IMR-90 (cell line): ENCODE measurements around the gene NOL4L. TPM values are rescaled to one million over a fixed set of nuclear protein-coding genes. Genes with fewer than 3 reads are reported as not detected.
A peak's percentile ranks its signal among the peaks of the same experiment; 100 is the strongest.

Experiments used
- ATAC-seq: fragments of 200-7000 bp; cut with Tn5 transposase; 2 replicates; pipeline ENCODE4 v1.9.1; 2020; ENCODE audit warnings: low read depth, mild to moderate bottlenecking, moderate library complexity
- BruUV-seq: library from RNA; stranded (reverse); fragments of 400-500 nt; replicated peaks from 2 replicates; lab custom pipeline; 2021; lab: Mats Ljungman, UMichigan
- CTCF ChIA-PET: fragments of 300-600 bp; formaldehyde crosslinking; extraction: SDS; loops from one replicate; lab custom pipeline; 2021; ENCODE audit warnings: antibody characterized with exemption; lab: Yijun Ruan, JAX
- POLR2A ChIA-PET: fragments of 300-600 bp; sonication (Branson Sonifier 250); formaldehyde crosslinking; loops from one replicate; lab custom pipeline; 2022; ENCODE audit warnings: antibody characterized with exemption; ENCODE audit not compliant: unreplicated experiment; lab: Charles Lee
- DNase-seq: peaks from one replicate; pipeline ENCODE4 v3.0.0; 2013
- H2AFZ ChIP-seq: replicated peaks from 2 replicates; pipeline ENCODE3; 2013; ENCODE audit warnings: low read length, mild to moderate bottlenecking; ENCODE audit not compliant: poor library complexity
- H2AK5ac ChIP-seq: 2 replicates; pipeline ENCODE4 v1.6.1; 2013; ENCODE audit warnings: low read depth, low read length, inconsistent platforms
- H2AK9ac ChIP-seq: replicated peaks from 2 replicates; pipeline ENCODE3; 2013; ENCODE audit warnings: mild to moderate bottlenecking, low read depth, low read length, moderate library complexity; ENCODE audit not compliant: poor library complexity
- H2BK120ac ChIP-seq: 2 replicates; pipeline ENCODE4 v1.6.1; 2013; ENCODE audit warnings: low read depth, low read length, inconsistent platforms
- H2BK15ac ChIP-seq: 3 replicates; pipeline ENCODE4 v1.6.1; 2013; ENCODE audit warnings: low read depth, low read length, inconsistent platforms
- H2BK20ac ChIP-seq: 2 replicates; pipeline ENCODE4 v1.6.1; 2013; ENCODE audit warnings: low read depth, mild to moderate bottlenecking, inconsistent platforms, low read length, moderate library complexity
- H2BK5ac ChIP-seq: 2 replicates; pipeline ENCODE4 v1.6.1; 2013; ENCODE audit warnings: mild to moderate bottlenecking, low read depth, low read length, inconsistent platforms; ENCODE audit not compliant: poor library complexity, severe bottlenecking
- H3K14ac ChIP-seq: replicated peaks from 2 replicates; pipeline ENCODE4 v1.6.1; 2013; ENCODE audit warnings: low read depth, low read length, inconsistent platforms
- H3K18ac ChIP-seq: 2 replicates; pipeline ENCODE4 v1.6.1; 2013; ENCODE audit warnings: low read depth, low read length, control low read depth
- H3K23ac ChIP-seq: 2 replicates; pipeline ENCODE4 v1.6.1; 2013; ENCODE audit warnings: low read depth, low read length, inconsistent platforms
- H3K27ac ChIP-seq: 2 replicates; pipeline ENCODE4 v1.5.1; 2013; ENCODE audit warnings: mild to moderate bottlenecking, control low read depth, low read length; ENCODE audit not compliant: insufficient read depth
- H3K27me3 ChIP-seq: 2 replicates; pipeline ENCODE4 v1.6.1; 2013; ENCODE audit warnings: low read length; ENCODE audit not compliant: control insufficient read depth, insufficient read depth
- H3K36me3 ChIP-seq: 2 replicates; pipeline ENCODE4 v1.6.1; 2013; ENCODE audit warnings: low read length, mixed read lengths; ENCODE audit not compliant: control insufficient read depth, insufficient read depth
- H3K4ac ChIP-seq: 2 replicates; pipeline ENCODE4 v1.6.1; 2013; ENCODE audit warnings: low read depth, low read length, inconsistent platforms
- H3K4me1 ChIP-seq: 2 replicates; pipeline ENCODE4 v1.6.1; 2013; ENCODE audit warnings: low read length, mixed read lengths; ENCODE audit not compliant: control insufficient read depth, insufficient read depth
- H3K4me2 ChIP-seq: 2 replicates; pipeline ENCODE4 v1.6.1; 2013; ENCODE audit warnings: low read depth, mild to moderate bottlenecking, control low read depth, low read length, moderate library complexity
- H3K4me3 ChIP-seq: 2 replicates; pipeline ENCODE4 v1.5.1; 2013; ENCODE audit warnings: low read depth, mild to moderate bottlenecking, control low read depth, low read length, moderate library complexity; ENCODE audit not compliant: insufficient read depth
- H3K56ac ChIP-seq: 2 replicates; pipeline ENCODE4 v1.6.1; 2013; ENCODE audit warnings: low read length, inconsistent platforms; ENCODE audit not compliant: insufficient read depth; ENCODE audit errors: extremely low read depth
- H3K79me1 ChIP-seq, 2 experiments: 2 replicates each; pipeline ENCODE4 v1.6.1; 2013; ENCODE audit warnings: low read length in 2 of 2, inconsistent platforms in 1 of 2, low read depth in 1 of 2
- H3K9ac ChIP-seq: 2 replicates; pipeline ENCODE4 v1.6.1; 2013; ENCODE audit warnings: low read depth, low read length, control low read depth
- H3K9me1 ChIP-seq: 2 replicates; pipeline ENCODE4 v1.6.1; 2013; ENCODE audit warnings: low read length, inconsistent platforms; ENCODE audit not compliant: insufficient read depth
- H3K9me3 ChIP-seq: 2 replicates; pipeline ENCODE4 v1.6.1; 2013; ENCODE audit warnings: low read length; ENCODE audit not compliant: control insufficient read depth, insufficient read depth
- H4K20me1 ChIP-seq: 2 replicates; pipeline ENCODE4 v1.6.1; 2013; ENCODE audit warnings: low read length, inconsistent platforms; ENCODE audit not compliant: insufficient read depth
- H4K5ac ChIP-seq: 2 replicates; pipeline ENCODE4 v1.6.1; 2013; ENCODE audit warnings: mild to moderate bottlenecking, low read depth, low read length, control low read depth
- H4K8ac ChIP-seq, 2 experiments: 2 replicates each; pipeline ENCODE4 v1.6.1; 2013; ENCODE audit warnings: low read depth in 2 of 2, low read length in 2 of 2, control low read depth in 1 of 2, inconsistent platforms in 1 of 2
- H4K91ac ChIP-seq: 2 replicates; pipeline ENCODE4 v1.6.1; 2013; ENCODE audit warnings: low read depth, low read length, inconsistent platforms; ENCODE audit not compliant: insufficient read depth
- BHLHE40 ChIP-seq: fragments of 150-350 bp; IDR thresholded peaks from 2 replicates; pipeline ENCODE4 v1.6.1; 2016; ENCODE audit warnings: mild to moderate bottlenecking, low read depth, low read length
- CEBPB ChIP-seq: IDR thresholded peaks from 2 replicates; pipeline ENCODE4 v1.6.1; 2012; ENCODE audit warnings: low read depth, low read length, improper control_type of control experiment
- CHD1 ChIP-seq: IDR thresholded peaks from 2 replicates; pipeline ENCODE4 v1.6.1; 2012; ENCODE audit warnings: low read depth, low read length, improper control_type of control experiment
- ELK1 ChIP-seq: fragments of 150-350 bp; IDR thresholded peaks from 2 replicates; pipeline ENCODE4 v1.6.1; 2016; ENCODE audit warnings: low read depth, mild to moderate bottlenecking, low read length, moderate library complexity, borderline replicate concordance
- FOS ChIP-seq: fragments of 150-350 bp; IDR thresholded peaks from 2 replicates; pipeline ENCODE4 v1.6.1; 2016; ENCODE audit warnings: low read depth, low read length
- MAFK ChIP-seq: IDR thresholded peaks from 2 replicates; pipeline ENCODE4 v1.6.1; 2012; ENCODE audit warnings: low read depth, low read length, improper control_type of control experiment
- MAZ ChIP-seq: IDR thresholded peaks from 2 replicates; pipeline ENCODE4 v1.6.1; 2012; ENCODE audit warnings: low read depth, mild to moderate bottlenecking, low read length, improper control_type of control experiment, moderate library complexity, borderline replicate concordance
- MXI1 ChIP-seq: IDR thresholded peaks from 2 replicates; pipeline ENCODE4 v1.6.1; 2012; ENCODE audit warnings: low read depth, mild to moderate bottlenecking, low read length, moderate library complexity, borderline replicate concordance
- NFE2L2 ChIP-seq: fragments of 150-350 bp; IDR thresholded peaks from 2 replicates; pipeline ENCODE4 v1.6.1; 2016; ENCODE audit warnings: low read depth, mild to moderate bottlenecking, low read length
- POLR2A ChIP-seq: IDR thresholded peaks from 2 replicates; pipeline ENCODE4 v1.6.1; 2012; ENCODE audit warnings: mild to moderate bottlenecking, low read depth, low read length
- RAD21 ChIP-seq: IDR thresholded peaks from 2 replicates; pipeline ENCODE4 v1.6.1; 2012; ENCODE audit warnings: low read length, improper control_type of control experiment
- RCOR1 ChIP-seq: IDR thresholded peaks from 2 replicates; pipeline ENCODE4 v1.6.1; 2012; ENCODE audit warnings: mild to moderate bottlenecking, low read length, improper control_type of control experiment; ENCODE audit not compliant: insufficient replicate concordance
- RFX5 ChIP-seq: IDR thresholded peaks from 2 replicates; pipeline ENCODE4 v1.8.0; 2012; ENCODE audit warnings: low read depth, mild to moderate bottlenecking, low read length, moderate library complexity
- SMC3 ChIP-seq: fragments of 150-350 bp; IDR thresholded peaks from 2 replicates; pipeline ENCODE4 v1.6.1; 2016; ENCODE audit warnings: low read depth, mild to moderate bottlenecking, antibody characterized with exemption, low read length, moderate library complexity
- USF2 ChIP-seq: fragments of 150-350 bp; IDR thresholded peaks from 2 replicates; pipeline ENCODE4 v1.6.1; 2017; ENCODE audit warnings: mild to moderate bottlenecking, antibody characterized with exemption, low read length, low read depth
- WGBS, 2 experiments: methylation state at CpG; one replicate each; pipeline versions ENCODE4 v1.1.5 to v1.1.7; 2013; ENCODE audit warnings: missing lambda C conversion rate in 2 of 2; ENCODE audit not compliant: insufficient read length in 1 of 2; ENCODE audit errors: extremely low coverage in 2 of 2; 5-methylcytosine and 5-hydroxymethylcytosine counted together
- dilution Hi-C: fragments of 300-500 bp; cut with HindIII; formaldehyde crosslinking; loops from one replicate; pipeline ENCODE4 v1.14.3; 2018; ENCODE audit warnings: low sequenced_read_pairs; ENCODE audit not compliant: unreplicated experiment
- in situ Hi-C: fragments of 300-500 bp; cut with MboI; formaldehyde crosslinking; loops from 3 replicates; pipeline ENCODE4 v1.14.3; 2019; ENCODE audit warnings: low sequenced_read_pairs, inconsistent platforms, mixed read lengths
- intact Hi-C: fragments of 100-400 bp; cut with micrococcal nuclease; formaldehyde crosslinking; loops from 2 replicates; pipeline ENCODE4 v1.10.0; 2022
- polyA plus RNA-seq, 3 experiments: library from polyadenylated mRNA; depleted of rRNA; stranded (reverse); fragments of >200 nt; gene quantifications; 2 replicates each; pipeline ENCODE4 v1.2.3, GENCODE V29; 2012; ENCODE audit warnings: low replicate concordance in 1 of 3
- total RNA-seq: library from RNA; depleted of rRNA; stranded (reverse); fragments of >200 nt; gene quantifications from 2 replicates; pipeline ENCODE4 v1.2.3, GENCODE V29; 2012

Gene NOL4L
- total and polyA plus RNA-seq, 2 of the 4 experiments (the other 2 are of a cell fraction) = 4.7 to 13.3 TPM

GRCh38 chr20:32474967-32475811 is 109.9 kb downstream of the NOL4L start:
- Histone ChIP-seq H2BK20ac (peak overlapping the region; percentile 30; the same call in 1 of the 2 replicates), H3K23ac (peak overlapping the region; percentile 95), H4K8ac (peak overlapping the region; percentile 87), H2BK15ac (peak overlapping the region; percentile 64; the same call in 1 of the 3 replicates), H3K9ac (peak overlapping the region; percentile 66), H2BK5ac (peak overlapping the region; percentile 87), H3K4me3 (peak overlapping the region; percentile 29), H4K5ac (peak overlapping the region; percentile 24), H4K20me1 (peaks cover 37% of the 10 kb centered on the region), H3K79me1 (peaks cover 9 to 93% of the 10 kb centered on the region in 2 experiments; a peak in 3 of 4 replicates), H3K27me3 (no peaks in the 10 kb centered on the region), H3K27ac (peak overlapping the region; percentile 89), H2AFZ (peak overlapping the region; percentile 91), H2AK9ac (peak overlapping the region; percentile 99), H4K91ac (peak overlapping the region; percentile 93), H2BK120ac (peak overlapping the region; percentile 83), H3K18ac (peak overlapping the region; percentile 26), H3K9me1 (peaks cover 32% of the 10 kb centered on the region), H3K4me1 (peaks cover 42% of the 10 kb centered on the region), H3K4me2 (peak overlapping the region; percentile 82), H3K56ac (peak overlapping the region; percentile 71), H3K14ac (peak overlapping the region; percentile 91), H3K9me3 (no peaks in the 10 kb centered on the region), H2AK5ac (peak overlapping the region; percentile 94), H3K4ac (peak overlapping the region; percentile 97), H3K36me3 (peaks cover 11% of the 10 kb centered on the region; the same call in 1 of the 2 replicates)
- CTCF ChIA-PET = no interaction called here
- POLR2A ChIA-PET = interaction anchor here (0.5 to 0.6 kb wide), 2 partner anchors 14 to 789 kb away, joined by 3 to 4 read pairs; no protein-coding TSS in a partner anchor
- no TSS peak for BruUV-seq
- intact Hi-C loops = no loop called here
- peak; percentile 91 for DNase-seq
- ATAC-seq = peak; percentile 95
- 7% methylated on average over 9 of the region's 28 CpGs; no CpG with 5 or more reads in 1 of the 2 experiments for WGBS, 2 experiments
- dilution Hi-C loops = no loop called here
- in situ Hi-C loops = loop anchor here (25.0 kb wide), 1 partner anchor 638 kb away; the partner anchor contains the start of gene FOXS1
- TF ChIP-seq USF2 (no peak), CHD1 (0 out of 2 replicates have a peak, but pooled peaks have one; percentile 33), FOS (no peak), RFX5 (no peak), NFE2L2 (no peak), POLR2A (no peak; the same call in 1 of the 2 replicates), MAZ (peak; percentile 95), ELK1 (no peak), MAFK (no peak), CEBPB (no peak), MXI1 (peak; percentile 58; the same call in 1 of the 2 replicates), RAD21 (0 out of 2 replicates have a peak, but pooled peaks have one; percentile 0), BHLHE40 (no peak), SMC3 (no peak), RCOR1 (no peak)
